ENCODE results near the gene TSEN34.

Gene TSEN34

GRCh38 chr19:54191011-54191810 lies at the start of gene TSEN34:
TSS of gene TSEN34 (plus strand) at chr19:54191308. CDS start at chr19:54191365, 57 bp downstream.
- DNase-seq = peak; percentile 91

- no peak for DNase-seq
Measured at GRCh38 chr19:54141356-54141755, 49.8 kb upstream of the TSEN34 start.

GRCh38 chr19:54142166-54142780 lies 48.8 kb upstream of the TSEN34 start:
- DNase-seq = no peak

GRCh38 chr19:54145541-54146158 lies 45.5 kb upstream of the TSEN34 start:
- DNase-seq = no peak

- no peak for DNase-seq
Measured at GRCh38 chr19:54147676-54148075, 43.4 kb upstream of the TSEN34 start.

DNA sequence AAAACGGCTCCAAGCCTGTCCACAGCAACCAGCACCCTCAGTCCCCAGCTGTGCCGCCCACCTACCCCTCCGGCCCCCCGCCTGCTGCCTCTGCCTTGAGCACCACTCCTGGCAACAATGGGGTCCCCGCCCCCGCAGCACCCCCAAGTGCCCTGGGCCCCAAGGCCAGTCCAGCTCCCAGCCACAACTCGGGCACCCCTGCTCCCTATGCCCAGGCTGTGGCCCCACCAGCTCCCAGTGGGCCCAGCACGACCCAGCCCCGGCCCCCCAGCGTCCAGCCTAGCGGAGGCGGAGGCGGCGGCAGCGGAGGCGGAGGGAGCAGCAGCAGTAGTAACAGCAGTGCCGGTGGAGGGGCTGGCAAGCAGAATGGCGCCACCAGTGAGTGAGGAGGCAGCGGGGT lies 43.0 kb upstream of the TSEN34 start:
- DNase-seq = no peak

DNA sequence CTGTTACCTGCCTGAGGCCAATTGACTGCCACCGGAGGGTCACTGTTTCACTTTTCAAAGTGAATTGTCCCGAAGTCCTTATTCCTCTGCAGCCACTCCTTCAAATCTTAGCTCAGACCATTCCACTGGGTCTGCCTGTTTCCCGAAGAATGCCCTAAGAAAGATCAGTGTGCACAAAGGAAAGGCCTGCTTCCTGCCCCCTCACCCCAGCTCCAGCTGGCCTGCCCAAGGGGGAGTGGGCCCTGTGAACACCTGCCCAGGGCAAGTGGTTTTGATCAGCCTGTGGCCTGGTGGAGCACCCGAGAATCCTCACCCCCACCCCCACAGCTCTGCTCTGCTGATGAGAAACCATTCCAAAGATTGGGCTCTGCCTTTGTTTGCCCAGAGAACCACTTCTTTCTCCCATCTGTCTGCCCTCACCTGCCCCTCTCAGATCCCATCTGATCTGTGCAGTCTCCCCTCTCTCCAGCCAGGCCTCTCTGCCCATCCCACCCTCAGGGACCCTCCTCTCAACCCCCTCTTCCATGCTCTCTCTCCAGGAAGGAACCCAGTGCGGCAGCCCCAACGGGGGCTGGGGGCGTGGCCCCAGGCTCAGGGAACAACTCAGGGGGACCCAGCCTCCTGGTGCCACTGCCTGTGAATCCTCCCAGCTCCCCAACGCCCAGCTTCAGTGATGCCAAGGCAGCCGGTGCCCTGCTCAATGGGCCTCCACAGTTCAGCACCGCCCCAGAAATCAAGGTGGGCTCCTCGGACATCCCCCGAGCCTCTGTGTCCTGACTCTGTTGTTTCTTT lies 41.9 kb upstream of the TSEN34 start:
- no peak for DNase-seq

- DNase-seq = no peak
Measured at GRCh38 chr19:54151362-54152035, 39.6 kb upstream of the TSEN34 start.

GRCh38 chr19:54152267-54152666 lies 38.8 kb upstream of the TSEN34 start:
- DNase-seq = no peak

GRCh38 chr19:54152878-54153524 lies 38.1 kb upstream of the TSEN34 start:
- no peak for DNase-seq

DNA sequence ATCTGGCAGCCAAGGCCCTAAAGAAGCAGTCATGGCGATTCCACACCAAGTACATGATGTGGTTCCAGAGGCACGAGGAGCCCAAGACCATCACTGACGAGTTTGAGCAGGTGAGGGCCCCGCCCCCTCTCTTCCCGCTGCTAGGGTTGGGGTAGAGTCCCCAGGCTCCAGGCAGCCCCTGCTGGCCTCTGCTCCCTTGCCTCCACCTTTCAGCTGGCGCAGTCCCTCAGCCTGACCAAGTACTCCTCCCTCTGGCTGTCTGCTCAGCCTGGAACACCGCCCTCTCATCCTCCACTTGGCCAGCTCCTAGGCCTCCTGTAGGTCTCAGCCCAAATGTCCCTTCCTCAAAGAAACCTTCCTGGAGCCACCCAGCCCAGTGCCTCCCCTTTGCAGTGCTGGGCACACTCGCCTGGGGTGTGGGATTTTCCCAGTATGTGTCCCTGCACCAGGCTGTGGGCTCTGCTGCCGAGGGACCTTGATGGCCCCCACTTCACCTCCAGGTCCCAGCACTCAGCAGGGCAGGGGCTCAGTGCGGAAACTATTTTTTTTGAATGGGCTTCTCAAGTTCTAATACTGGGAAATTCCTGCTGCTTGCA lies 37.3 kb upstream of the TSEN34 start:
- no peak for DNase-seq

DNA sequence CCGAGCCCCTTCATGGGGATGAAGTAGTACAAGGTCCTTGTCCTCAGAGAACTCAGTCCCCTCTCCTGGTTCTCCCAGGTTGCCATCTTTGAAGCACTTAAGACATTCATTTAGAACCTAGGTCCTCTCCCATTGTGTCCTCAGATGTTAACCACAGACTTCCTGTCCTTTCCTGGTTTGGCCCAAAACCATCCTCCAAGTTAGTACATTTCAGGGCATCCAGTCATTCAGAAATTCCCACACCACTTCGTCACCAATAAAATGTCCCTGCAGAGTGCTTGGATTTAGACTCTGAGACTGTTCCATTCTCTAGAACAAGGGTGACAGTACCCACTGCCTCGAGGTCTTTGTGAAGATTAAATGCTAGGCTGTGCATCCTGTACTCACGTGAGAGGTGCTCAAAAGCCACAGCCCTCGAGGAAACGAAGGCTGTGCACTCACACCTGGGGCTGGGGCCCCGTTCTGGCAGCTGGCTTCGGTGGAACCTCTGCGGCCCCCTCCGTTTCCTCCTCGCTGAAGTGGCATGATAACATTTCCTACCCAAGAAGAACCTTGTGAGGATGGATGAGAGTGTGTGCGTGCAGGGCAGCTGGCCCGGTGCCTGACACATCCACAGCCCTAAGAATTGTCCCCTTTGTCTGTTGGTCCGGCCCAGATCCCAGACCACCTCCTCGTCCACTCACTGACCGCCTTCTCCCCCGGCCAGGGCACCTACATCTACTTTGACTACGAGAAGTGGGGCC lies 36.3 kb upstream of the TSEN34 start:
- no peak for DNase-seq

DNA sequence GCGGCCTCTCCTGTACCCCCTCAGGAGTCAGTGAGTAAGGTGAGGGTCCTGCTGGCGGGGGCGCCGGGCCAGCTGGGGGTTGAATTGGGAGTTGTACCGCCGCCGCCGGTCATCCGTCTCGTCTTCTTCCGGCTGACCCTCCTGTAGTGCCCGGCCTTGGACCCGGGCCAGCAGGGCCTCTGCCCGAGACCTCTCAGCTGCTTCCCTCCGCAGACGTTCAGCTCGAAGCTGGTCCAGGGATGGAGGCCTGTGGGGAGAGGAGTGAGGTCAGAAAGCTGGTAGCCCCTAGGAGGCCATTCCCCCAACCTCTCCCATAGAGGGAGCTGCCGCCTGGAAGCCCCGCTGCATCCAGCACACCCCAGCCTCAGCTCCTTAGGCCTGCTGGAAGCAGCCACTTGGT lies 35.4 kb upstream of the TSEN34 start:
- DNase-seq = no peak

- DNase-seq = no peak
Measured at GRCh38 chr19:54156490-54156889, 34.6 kb upstream of the TSEN34 start.

DNA sequence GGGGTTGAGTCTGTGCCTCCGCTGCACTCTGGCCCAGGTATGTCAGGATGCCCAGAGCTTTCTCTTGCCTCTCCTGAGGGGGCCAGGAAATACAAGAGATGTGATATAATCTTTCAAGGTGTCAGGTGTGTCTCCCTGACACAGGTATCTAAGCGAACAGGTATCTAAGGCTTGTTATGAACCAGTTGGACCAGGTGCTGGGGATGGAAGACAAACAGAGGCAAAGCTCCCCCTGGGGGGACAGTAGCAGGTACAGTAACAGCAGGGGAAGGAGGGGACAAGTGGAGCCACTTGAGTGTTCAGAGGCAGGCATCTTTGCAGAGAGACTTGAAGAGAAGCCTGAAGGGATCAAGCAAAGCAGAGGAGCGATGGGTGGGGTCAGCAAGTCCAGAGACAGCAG lies 34.2 kb upstream of the TSEN34 start:
- no peak for DNase-seq

DNA sequence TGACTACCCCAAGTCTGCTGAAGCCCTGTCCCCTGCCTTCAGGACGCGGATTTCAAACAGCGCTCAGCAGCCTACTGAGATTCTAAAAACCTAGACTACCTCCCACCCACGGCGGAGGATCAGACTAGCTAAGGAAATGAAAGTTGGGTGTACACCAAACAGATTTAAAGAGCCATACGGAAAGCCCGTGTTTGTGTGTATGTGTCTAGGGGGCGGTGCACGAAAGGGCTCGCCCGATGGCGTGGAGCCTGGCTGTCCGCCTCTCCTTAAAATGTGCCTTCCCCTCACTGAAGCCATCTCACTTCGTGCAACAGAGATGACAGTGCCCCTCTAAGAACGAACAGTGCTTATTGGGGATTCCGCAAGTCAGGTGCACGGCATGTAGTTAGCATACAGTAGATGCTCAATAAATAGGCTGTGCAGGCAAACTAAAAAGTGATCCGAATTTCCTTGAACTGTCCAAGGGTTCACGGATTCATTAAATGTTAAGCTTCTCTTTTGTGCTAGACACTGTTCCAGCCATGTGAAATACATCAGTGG lies 32.2 kb upstream of the TSEN34 start:
- DNase-seq = no peak

DNA sequence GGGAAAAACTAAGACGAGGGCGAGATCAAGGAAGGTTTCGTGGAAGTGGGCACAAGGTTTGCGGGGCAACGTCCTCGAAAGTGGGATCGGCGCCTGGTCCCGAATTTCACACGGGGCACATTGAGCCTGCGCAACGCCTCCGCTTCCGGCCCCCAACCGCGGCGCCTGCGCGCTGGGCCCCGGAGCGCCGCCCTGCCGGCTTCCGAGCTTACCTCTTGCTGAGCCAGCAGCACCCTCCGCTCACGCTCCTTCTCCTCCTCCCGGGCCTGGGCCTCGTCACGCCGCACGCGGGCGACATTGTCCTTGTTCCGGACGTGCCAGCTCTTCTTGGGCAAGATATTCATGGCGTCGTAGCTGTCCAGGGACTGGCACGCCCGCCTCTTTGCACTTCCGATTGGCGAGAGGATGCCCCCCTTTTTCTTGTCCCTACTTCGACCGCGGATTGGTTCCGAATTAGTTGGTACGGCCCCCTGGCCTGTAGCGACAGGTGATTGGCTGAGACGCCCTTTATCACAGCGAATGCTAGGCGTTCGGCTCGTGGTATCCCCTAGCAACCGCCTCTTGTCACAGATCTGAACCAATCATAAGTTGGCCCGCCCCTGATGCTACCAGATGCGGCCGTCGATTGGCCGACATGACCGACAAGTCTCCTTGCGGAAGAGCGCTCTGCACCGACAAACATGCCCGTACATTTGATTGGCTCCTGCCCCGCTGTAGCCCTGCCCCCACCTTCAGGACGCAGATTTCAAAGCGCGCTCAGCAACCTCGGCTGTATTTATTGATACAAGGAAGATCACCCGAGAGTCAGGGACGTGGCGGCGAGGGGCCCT lies 31.5 kb upstream of the TSEN34 start, which contains the start of gene LENG1:
Gene LENG1 (minus strand): TSS at position 370 of the 830 bp plus-strand sequence. CDS start 26 bp downstream, at position 344.
- peak; percentile 100 for DNase-seq

DNA sequence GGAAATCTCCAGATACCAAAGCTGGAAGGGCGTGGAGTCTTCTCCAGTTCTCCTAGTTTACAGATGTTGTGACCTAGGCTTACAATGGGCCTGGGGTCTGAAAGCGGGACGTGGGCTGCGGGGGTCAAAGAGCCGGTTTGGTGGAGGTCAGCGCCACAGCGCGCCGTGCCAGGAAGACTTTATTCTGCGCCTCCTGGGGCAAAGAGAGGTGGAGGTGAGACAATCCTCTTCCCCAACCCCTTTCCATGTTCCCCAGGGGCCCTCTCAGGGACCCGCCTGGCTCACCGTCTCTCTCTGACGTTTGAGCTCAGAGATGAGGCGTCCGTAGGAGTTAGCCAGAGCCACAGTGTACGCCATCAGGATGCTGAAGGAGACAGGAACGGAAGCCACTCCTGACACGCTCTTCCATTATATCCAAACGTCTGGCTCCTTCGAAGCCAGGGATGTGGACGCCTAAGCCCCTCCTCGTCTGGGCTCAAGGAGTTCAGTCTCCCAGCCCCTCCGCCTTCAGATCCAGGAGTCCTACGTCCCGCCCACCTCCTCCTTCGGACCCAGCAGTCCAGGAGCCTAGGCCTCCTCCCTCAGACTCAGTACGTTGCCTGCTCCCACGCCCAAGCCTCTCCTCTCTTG lies 30.8 kb upstream of the TSEN34 start:
- no peak for DNase-seq

DNA sequence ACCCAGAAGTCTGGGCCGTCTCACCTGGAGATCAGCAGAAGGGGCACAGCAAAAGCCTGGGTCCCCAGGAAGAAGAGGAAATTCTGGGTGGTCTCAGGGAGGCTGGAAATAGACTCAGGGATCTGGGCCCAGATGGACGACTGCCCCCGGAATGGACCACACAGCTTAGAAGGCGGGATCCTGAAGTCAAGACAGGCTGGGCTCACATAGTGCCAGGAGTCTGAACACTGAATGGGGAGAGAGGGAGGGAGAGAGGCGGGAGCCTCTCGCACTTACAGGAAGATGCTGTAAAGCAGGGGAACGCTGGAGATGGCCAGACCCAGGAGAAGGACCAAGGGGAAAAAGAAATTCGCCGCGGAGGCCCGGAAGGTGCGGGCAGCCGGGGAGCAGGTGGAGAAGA lies 30.3 kb upstream of the TSEN34 start:
- no peak for DNase-seq
